Measurements from ENCODE around the gene EXOC6. TPM values are rescaled to one million over a fixed set of nuclear protein-coding genes. Genes with fewer than 3 reads are reported as not detected.

Gene EXOC6
- total RNA-seq, 1 experiment from 2014 or later = 15.7 TPM

DNA sequence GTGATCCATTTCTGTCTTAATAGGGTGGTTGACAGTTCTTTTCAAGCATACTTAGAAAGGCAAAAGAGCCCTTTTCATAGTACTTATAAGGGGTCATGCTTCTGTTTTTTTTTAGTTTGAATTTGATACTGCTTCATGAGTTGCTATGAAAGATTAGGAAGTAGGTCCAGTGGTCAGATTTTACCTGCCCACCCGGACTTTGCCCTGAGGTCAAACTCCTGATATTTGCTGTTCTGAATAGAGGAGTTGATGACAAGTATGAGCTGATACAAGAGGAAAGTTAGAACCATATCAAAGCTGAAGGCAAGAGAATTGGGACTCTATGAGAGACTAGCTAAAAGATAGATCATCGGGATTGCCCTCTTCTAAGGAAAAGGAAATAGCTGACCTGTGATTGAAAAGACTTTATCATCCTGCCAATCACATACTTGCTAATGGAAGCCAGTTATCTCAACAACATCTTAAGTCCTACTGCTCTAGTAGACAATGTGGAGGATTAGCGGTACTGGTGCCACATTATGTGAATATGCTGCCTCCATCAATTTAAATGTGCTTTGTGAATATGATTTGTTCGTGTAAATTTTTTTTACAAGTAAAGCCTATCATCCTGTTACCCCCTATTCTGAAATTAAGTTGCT is 174.8 kb downstream of the EXOC6 start:
- no peak for DNase-seq (ENCODE audit: low spot score)

- DNase-seq (ENCODE audit: low spot score) = no peak
Measured at GRCh38 chr10:93026072-93026471, 177.8 kb downstream of the EXOC6 start.

DNA sequence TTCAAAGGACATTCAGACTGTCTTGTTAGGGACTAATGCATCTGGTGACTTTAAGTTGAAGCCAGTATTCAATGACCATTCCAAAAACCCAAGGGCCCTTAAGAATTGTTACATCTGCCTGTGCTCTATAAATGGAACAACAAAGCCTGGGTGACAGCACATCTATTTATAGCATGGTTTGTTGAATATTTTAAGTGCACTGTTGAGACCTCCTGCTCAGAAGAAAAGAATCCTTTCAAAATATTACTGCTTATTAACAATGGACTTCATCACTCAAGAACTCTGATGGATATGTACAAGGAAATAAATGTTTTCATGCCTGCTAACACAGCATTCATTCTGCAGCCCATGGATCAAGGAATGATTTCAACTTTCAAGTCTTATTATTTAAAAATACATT is 179.2 kb downstream of the EXOC6 start:
- DNase-seq (ENCODE audit: low spot score) = no peak

DNA sequence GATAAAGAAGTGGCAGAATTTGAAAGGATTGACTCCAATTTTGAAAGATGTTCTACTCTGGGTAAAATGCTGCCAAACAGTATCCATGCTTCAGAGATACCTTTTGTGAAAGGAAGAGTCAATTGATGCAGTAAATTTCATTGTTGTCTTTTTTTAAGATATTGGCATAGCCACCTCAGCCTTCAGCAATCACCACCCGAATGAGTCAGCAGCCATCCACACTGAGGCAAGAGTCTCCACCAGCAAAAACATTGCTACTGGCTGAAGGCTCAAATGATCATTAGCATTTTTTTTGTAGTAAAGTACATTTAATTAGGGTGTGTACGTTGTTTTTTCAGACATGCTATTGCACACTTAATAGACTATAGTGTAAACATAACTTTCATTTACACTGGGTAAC is 180.6 kb downstream of the EXOC6 start:
- peak; percentile 25 for DNase-seq (ENCODE audit: low spot score)

- DNase-seq (ENCODE audit: low spot score) = peak; percentile 57
Measured at GRCh38 chr10:93030409-93030808, 182.1 kb downstream of the EXOC6 start.

GRCh38 chr10:93032105-93032808 is 183.9 kb downstream of the EXOC6 start:
- no peak for DNase-seq (ENCODE audit: low spot score)

- no peak for DNase-seq (ENCODE audit: low spot score)
Measured at GRCh38 chr10:93032809-93033137, 184.5 kb downstream of the EXOC6 start.

GRCh38 chr10:93034426-93034825 is 186.1 kb downstream of the EXOC6 start:
- DNase-seq (ENCODE audit: low spot score) = no peak

DNA sequence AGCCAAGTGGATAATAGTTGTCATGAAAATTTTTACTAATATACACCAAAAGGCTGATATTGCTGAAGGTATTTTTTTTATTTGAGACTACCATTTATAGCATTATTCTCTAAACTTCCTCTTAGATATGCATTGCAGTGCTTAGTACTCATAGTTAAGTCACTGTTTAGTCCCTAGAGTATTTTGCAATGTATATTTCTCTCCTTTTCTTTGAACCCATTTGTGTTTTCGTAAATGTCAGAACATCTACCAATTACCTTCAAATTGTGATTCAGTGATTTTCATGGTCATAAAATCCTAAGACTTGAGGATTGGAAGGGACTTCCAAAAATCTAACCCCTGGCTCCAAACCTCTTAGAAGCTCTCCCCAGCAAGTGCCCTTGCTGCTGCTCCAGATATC is 190.8 kb downstream of the EXOC6 start:
- DNase-seq (ENCODE audit: low spot score) = no peak

DNA sequence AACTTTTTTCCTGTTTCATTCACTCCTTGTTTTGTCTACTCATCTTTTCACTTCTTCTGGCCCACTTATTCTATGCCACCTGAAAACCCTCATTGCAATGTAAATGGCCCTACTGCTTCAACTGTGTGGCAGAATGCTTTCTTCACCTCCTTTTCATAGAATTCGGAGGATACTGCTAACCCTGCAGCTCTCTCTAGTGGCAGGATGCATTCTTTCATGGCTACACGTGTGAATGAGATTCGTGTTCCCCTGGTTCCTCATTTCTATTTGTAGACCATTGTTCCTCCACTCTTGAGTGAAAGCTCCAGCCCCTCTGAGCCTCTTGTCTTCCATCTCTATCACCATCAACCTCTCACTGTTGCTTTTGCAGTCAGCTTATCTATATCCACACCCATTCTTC is 191.4 kb downstream of the EXOC6 start:
- DNase-seq (ENCODE audit: low spot score) = peak; percentile 34

GRCh38 chr10:93054486-93054885 is 206.2 kb downstream of the EXOC6 start:
- DNase-seq (ENCODE audit: low spot score) = no peak

DNA sequence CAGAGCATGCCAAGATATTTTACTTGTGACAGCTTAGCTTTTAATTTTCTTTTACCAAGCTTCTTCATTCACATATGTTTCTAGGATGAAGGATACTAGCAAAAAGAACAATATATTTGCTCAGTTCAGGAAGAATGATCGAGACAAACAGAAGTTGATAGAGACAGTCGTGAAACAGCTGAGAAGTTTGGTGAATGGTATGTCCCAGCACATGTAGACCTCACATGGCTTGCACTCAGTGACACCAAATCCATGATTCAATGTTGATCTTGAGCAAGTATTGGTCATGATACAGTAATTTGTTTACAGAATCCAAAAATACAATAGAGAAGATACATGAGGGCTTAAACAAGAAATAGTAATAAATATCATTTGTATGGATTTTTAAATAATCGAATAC is 209.8 kb downstream of the EXOC6 start:
- DNase-seq (ENCODE audit: low spot score) = no peak

DNA sequence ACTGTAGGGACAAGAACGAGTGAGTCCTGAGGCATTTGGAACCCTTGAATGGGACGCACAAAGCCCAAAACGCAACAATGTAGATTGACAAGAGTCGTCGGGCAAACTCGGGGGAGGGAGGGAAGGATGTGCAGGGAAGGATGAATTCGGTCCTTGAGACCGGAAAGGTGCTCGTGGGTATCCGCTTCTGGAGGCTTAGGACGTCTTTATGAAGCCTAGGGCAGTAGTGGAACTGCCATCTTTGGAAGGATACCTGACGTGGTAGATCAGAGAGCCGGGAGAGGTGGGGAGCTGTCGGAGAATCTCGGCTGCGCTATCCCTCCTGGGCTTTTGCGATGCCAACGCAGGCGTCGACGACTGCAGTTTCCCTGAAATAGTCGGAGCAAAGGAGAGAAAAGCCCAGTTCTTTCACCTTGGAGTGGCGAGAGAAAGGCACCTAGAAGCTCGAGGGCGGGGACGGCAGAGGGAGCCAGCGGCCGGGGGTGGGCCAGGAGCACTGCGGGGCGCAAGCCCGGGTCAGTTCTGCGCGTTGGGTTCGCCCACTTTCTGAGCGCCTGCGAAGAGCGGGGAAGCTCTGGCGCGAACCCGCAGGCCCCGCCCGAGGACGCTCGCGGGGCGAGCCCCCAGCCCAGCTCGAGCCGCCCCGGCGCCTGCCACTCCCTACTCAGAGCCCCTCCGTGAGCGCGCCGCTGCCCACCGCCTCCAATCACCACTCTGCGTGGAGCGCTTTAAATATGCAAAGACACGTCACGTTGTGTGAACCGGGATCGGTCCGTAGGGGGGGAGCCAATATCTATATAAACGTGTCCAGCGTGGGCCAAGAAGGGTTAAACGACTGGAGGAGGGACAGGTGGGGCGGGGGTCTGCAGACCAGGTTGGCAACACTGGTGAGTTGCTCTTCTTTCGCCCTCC is 211.9 kb downstream of the EXOC6 start, which contains the start of gene CYP26C1:
Gene CYP26C1 (plus strand): TSS at position 824 of the 912 bp plus-strand sequence. CDS start 466 bp downstream, outside the sequence.
- no peak for DNase-seq (ENCODE audit: low spot score)

DNA sequence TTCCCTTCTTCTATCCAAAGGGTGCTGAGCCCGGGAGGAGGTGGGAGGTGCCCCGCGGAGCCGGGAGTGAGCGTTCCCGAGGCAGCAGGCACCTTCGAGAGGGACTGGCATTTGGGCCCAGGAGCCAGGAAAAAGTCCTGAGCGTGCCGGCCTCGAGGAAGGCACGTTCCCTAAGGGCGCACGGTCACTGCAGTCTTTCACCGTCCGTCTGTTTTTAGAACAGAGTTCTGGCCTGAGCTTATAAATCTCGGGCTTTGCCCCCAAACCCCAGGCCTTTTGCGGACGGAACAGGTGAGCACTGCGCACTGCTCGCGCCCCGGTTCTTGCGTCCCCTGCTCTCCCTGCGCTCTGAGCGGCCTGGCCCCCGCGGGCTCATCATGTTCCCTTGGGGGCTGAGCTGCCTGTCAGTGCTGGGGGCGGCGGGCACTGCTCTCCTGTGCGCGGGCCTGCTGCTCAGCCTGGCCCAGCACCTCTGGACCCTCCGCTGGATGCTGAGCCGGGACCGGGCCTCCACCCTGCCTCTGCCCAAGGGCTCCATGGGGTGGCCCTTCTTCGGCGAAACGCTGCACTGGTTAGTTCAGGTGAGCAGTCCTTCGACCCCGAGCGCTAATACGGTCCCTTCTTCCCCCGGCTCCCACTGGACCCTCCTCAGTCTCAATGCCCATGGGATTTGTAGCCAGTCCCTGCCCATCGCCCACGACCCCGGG is 212.7 kb downstream of the EXOC6 start:
- no peak for DNase-seq (ENCODE audit: low spot score)

DNA sequence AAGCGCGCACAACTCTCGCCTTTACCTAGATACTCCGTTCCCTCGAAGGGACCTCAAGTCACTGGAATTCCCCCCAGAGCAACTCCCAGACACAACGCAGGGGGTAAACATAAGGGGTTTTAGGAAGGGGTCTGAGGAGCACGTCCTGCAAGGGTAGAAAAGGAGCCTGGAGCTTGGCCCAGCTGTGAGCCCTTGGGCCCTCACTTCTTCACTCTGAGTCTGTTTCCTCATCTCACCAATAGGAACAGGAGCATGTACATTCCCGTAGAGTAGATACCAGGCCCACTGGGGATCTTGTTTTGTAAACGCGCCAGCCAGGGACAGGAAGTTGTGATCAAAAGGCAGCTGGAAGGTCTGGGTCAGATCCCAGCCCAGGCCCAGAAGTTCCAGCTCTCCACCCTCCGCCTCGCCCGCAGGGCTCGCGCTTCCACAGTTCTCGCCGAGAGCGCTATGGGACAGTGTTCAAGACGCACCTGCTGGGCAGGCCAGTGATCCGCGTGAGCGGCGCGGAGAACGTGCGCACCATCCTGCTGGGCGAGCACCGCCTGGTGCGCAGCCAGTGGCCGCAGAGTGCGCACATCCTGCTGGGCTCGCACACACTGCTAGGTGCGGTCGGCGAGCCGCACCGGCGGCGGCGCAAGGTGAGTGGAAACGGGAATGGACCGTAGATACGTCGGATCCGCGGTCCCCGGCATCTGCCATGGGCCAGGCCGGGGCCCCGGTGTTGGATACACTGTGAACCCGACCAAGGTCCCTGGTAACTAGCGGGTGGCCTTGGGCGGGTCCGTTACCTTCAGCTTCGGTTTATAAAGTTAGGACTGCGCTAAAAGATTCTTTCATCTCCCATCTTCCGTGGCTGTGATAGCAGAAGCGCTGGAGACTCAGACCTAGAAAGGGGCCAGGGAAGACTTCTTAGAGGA is 213.5 kb downstream of the EXOC6 start:
- no peak for DNase-seq (ENCODE audit: low spot score)

- no peak for DNase-seq (ENCODE audit: low spot score)
Measured at GRCh38 chr10:93062514-93063143, 214.3 kb downstream of the EXOC6 start.

GRCh38 chr10:93063144-93063976 is 215.0 kb downstream of the EXOC6 start:
- DNase-seq (ENCODE audit: low spot score) = no peak

DNA sequence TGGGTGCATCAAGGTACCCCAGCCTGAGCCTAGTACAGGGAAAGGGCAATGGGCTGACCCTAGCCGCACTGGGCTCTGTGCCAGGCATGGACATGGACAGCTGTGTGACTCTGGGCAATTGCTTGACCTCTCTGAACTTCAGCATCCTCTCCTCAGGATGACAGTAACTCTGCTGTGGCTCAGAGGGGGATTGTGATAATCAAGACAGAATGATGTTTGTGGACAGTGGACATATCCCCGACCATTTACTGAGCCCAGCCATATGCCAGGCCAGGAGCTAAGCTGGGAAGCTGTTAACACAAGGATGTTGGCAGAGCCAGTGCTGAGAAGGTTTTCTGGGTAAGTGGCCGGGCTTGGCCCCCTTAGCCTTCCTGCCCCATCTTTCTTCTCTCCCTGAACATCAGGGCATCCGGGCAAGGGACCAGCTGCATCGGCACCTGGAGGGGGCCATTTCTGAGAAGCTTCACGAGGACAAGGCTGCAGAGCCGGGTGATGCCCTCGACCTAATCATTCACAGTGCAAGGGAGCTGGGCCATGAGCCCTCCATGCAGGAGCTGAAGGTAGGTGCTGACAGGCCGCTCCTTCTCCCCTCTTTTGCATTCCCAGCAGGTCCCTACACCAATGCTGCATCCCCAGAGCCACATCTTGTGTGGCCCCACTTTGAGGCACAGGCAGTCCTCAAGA is 215.8 kb downstream of the EXOC6 start:
- no peak for DNase-seq (ENCODE audit: low spot score)

Data from A172 (cell line).